A549 (cell line): Measurements from ENCODE around the gene SMYD5.

Experiments used
- MAFK ChIP-seq: fragments of 450-650 bp; IDR thresholded peaks from 2 replicates; pipeline ENCODE4 v1.6.1; 2014; ENCODE audit not compliant: partially characterized antibody
- RAD21 ChIP-seq, 2 experiments: fragments of >200 bp in 1 of 2; sonication (Bioruptor Twin) in 1 of 2; formaldehyde crosslinking in 1 of 2; IDR thresholded peaks in 1 of 2; conservative IDR thresholded peaks in 1 of 2; 2 replicates in 1 of 2; 3 replicates in 1 of 2; pipeline ENCODE4 v1.6.1; 2012 to 2018; ENCODE audit warnings: inconsistent platforms in 1 of 2
- ZFP36 ChIP-seq: fragments of 450-650 bp; IDR thresholded peaks from 2 replicates; pipeline ENCODE4 v1.6.1; 2014; ENCODE audit warnings: borderline replicate concordance; ENCODE audit not compliant: partially characterized antibody

- no peak for TF ChIP-seq MAFK
- peak; percentile 90 to 98 for TF ChIP-seq RAD21 (conservative IDR thresholded peaks at IDR 0.05 in 1 of 2, IDR thresholded peaks at IDR 0.05 in 1 of 2)
- TF ChIP-seq ZFP36: no peak
Observed at GRCh38 chr2:73176881-73177644, 37.0 kb upstream of the SMYD5 start.
